Vagina (tissue), 2 donors: ENCODE measurements around the gene WNK2.

ENCODE experiments used
- POLR2AphosphoS5 ChIP-seq, 2 donors: sonication (generic); formaldehyde crosslinking; IDR thresholded peaks; one replicate each; pipeline ENCODE4 v1.9.0; 2017; ENCODE audit warnings: antibody characterized with exemption in 2 of 2, mild to moderate bottlenecking in 2 of 2, low read depth in 1 of 2; ENCODE audit not compliant: insufficient read depth in 1 of 2
- TF ChIP-seq, protein P1 (sequence below), 3 experiments: fragments of 450-650 bp in 2 of 3; fragments of 200-600 bp in 1 of 3; sonication (generic) in 1 of 3; IDR thresholded peaks; one replicate each; pipeline ENCODE4 v1.5.1; 2017 to 2019; ENCODE audit warnings: antibody characterized with exemption in 3 of 3, mild to moderate bottlenecking in 2 of 3, moderate library complexity in 2 of 3

DNA sequence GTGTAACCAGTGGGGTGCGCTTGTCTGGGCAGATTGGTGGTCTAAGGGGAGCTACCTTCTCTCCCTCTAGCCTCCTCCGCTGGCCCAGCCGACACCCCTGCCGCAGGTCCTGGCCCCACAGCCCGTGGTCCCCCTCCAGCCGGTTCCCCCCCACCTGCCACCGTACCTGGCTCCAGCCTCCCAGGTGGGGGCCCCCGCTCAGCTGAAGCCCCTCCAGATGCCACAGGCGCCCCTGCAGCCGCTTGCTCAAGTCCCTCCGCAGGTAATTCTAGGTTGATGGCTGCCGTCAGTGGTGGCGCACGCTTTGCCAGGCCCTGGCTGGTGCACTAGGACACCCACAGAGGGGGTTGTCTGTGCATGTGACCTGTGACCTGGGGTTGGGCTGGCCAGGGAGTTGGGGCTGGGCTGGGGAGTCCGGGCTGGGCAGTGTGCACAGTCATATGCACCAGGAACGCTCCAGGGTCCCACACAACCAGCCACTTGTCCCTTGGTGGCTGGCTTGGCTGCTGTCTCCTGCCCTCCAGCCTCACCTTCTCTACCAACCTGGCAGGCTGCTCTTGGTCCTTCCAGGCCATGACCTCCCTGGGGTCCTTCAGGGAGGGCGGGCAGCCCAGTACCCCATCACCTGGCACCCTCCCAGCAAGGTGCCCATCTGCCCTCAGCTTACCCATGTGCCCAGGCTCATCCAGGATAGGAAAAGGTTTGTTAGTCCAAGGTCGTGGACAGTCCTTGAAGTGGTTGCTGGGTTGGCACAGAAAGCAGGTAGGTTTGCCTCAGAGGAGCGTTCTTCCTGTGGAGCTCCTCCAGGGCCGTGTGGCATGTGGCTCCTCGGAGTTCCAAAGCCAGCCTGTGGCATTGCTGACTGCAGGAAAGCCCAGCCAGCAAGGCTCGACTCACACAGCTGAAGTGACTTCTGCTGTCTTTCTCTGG lies 73.2 kb downstream of the WNK2 start:
- TF ChIP-seq, protein P1, sequence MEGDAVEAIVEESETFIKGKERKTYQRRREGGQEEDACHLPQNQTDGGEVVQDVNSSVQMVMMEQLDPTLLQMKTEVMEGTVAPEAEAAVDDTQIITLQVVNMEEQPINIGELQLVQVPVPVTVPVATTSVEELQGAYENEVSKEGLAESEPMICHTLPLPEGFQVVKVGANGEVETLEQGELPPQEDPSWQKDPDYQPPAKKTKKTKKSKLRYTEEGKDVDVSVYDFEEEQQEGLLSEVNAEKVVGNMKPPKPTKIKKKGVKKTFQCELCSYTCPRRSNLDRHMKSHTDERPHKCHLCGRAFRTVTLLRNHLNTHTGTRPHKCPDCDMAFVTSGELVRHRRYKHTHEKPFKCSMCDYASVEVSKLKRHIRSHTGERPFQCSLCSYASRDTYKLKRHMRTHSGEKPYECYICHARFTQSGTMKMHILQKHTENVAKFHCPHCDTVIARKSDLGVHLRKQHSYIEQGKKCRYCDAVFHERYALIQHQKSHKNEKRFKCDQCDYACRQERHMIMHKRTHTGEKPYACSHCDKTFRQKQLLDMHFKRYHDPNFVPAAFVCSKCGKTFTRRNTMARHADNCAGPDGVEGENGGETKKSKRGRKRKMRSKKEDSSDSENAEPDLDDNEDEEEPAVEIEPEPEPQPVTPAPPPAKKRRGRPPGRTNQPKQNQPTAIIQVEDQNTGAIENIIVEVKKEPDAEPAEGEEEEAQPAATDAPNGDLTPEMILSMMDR (IDR thresholded peaks at IDR 0.05): no peak
- no peak for TF ChIP-seq POLR2AphosphoS5 (IDR thresholded peaks at IDR 0.05; ENCODE audit: insufficient read depth in 1 of 2, low read depth in 1 of 2)
